ENCODE measurements around the gene PLEKHM3.
"Not testable (repeated sequence)": the region's sequence is repeated elsewhere in the genome, so short reads cannot be mapped to it uniquely, and the experiment has no call there.

Gene PLEKHM3

GRCh38 chr2:207950063-207950760 is 75.1 kb downstream of the PLEKHM3 start:
- DNase-seq: no peak

- not testable (repeated sequence) for DNase-seq
Observed at GRCh38 chr2:207949245-207949644, 76.1 kb downstream of the PLEKHM3 start.

- no peak for DNase-seq
Observed at GRCh38 chr2:207944979-207945600, 80.2 kb downstream of the PLEKHM3 start.

GRCh38 chr2:207944334-207944733 is 81.0 kb downstream of the PLEKHM3 start:
- DNase-seq: no peak

- DNase-seq: no peak
Observed at GRCh38 chr2:207939342-207940108, 85.8 kb downstream of the PLEKHM3 start.

GRCh38 chr2:207938886-207939285 is 86.4 kb downstream of the PLEKHM3 start:
- no peak for DNase-seq

- DNase-seq: no peak
Observed at GRCh38 chr2:207938415-207938814, 86.9 kb downstream of the PLEKHM3 start.

- no peak for DNase-seq
Observed at GRCh38 chr2:207937823-207938222, 87.5 kb downstream of the PLEKHM3 start.

DNA sequence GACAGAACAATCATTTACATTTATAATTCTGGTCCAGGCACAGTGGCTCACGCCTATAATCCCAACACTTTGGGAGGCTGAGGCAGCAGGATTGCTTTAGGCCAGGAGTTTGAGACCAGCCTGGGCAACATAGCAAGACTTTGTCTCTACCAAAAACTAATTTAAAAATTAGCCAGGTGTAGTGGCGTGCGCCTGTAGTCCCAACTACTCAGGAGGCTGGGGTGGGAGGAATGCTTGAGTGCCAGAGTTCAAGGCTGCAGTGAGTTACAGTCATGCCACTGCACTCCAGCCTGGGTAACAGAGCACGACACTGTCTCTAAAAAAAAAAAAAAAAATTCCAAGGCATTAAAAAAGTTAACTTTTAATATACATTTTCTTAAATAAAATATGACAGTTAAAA is 88.1 kb downstream of the PLEKHM3 start:
- no peak for DNase-seq

DNA sequence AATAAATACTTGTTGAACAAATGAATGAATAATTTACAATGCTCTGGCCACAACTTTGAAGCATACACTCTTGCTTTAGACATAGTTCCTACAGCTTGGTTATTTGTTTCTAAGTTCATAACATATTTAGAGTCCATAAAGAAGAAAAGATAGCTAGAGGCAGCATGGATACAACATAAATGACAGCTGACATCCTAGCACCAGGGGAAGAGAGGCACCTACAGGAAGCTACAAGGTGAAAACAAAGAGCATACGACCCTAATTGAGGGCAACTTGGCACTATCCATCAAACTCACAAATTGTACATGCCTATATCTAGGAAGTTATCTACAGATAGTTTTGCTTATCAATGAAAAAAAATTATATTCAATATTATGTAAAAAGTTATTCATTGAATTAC is 88.9 kb downstream of the PLEKHM3 start:
- DNase-seq: no peak

GRCh38 chr2:207935991-207936370 is 89.3 kb downstream of the PLEKHM3 start:
- no peak for DNase-seq

- DNase-seq: no peak
Observed at GRCh38 chr2:207935121-207935990, 90.0 kb downstream of the PLEKHM3 start.

- DNase-seq: no peak
Observed at GRCh38 chr2:207934720-207935119, 90.6 kb downstream of the PLEKHM3 start.

DNA sequence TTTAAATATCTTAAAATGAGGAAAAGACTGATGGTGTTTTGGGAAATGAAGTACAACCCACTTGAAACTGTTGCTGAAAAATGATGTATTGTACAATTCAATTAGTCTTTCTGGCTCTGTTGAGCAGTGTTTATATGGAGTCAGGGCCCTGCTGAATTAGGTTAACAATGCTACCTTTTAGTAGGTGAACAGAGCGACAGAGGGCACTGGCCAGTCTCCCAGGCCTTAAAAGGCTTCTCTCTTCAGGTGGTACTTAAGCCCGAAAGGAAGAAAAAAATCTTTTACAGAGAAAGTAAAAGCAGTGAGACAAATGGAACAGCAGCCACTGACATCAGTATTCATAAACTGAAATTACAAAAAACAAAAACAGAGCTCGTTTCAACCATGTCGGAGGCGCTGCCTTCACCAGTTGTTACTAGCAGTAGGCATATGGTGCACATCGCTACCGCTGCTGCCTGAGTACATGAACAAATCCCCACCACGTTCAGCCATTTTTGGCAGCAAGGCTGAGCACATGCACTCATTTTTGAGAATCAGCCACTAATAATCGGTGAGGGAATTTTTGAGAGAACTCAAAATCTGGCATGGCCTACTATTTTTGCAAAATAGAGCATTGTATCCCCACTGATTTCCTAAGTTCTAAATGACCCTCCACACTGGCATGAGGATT is 91.8 kb downstream of the PLEKHM3 start:
- no peak for DNase-seq

GRCh38 chr2:207932106-207932505 is 93.2 kb downstream of the PLEKHM3 start:
- DNase-seq: no peak

GRCh38 chr2:207930747-207931146 is 94.6 kb downstream of the PLEKHM3 start:
- no peak for DNase-seq

DNA sequence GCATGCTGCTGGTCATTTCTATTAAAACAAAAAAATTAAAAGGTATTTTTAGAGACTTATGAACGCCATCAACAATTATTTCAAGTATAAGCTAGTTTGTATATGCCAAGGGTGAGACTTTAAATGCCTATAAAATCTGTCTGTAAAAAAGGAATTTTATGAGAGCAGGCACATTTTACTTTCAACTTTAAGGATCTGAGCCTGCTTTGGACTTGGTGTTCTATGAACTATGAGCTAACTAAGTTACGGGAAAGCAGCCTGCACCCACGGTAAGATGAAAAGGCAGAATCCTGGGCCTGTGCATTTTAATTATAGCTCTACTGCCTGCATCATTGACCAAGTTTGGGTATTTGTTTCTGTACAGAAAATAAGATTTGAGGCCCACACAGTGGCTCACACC is 95.4 kb downstream of the PLEKHM3 start:
- no peak for DNase-seq

DNA sequence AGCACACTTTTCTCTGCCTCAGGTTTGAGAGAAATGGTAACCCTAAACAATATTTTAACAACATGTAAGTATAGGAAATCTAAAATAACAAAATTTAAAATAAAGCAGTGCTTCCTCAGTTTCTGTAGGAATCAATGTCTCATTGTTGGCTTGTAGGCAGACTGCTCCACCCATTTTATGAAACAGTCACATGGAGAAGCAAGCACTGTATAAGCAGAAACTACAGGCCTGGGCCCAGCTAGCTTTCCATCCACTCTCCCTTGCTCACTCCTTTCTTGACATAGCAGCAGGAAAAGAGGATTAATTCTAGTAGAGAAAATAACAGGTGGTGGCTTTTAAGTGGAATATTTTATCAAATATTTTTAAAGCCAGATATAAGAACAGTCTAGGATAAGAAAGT is 97.2 kb downstream of the PLEKHM3 start:
- DNase-seq: no peak

DNA sequence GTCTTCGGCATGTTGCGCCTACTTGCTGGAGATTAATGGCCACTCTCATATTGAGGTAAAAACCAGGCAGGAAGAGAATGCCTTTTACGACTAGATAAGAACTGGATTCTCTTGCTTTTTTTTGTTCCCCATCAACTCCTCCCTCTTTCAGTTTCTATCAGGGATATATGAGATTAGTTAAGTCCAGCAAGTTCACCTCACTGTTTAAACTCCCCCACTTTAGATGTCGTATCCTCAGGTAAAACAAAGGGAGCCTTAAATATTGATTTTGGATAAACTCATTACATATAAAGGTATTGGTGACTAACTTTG is 98.4 kb downstream of the PLEKHM3 start:
- DNase-seq: no peak

DNA sequence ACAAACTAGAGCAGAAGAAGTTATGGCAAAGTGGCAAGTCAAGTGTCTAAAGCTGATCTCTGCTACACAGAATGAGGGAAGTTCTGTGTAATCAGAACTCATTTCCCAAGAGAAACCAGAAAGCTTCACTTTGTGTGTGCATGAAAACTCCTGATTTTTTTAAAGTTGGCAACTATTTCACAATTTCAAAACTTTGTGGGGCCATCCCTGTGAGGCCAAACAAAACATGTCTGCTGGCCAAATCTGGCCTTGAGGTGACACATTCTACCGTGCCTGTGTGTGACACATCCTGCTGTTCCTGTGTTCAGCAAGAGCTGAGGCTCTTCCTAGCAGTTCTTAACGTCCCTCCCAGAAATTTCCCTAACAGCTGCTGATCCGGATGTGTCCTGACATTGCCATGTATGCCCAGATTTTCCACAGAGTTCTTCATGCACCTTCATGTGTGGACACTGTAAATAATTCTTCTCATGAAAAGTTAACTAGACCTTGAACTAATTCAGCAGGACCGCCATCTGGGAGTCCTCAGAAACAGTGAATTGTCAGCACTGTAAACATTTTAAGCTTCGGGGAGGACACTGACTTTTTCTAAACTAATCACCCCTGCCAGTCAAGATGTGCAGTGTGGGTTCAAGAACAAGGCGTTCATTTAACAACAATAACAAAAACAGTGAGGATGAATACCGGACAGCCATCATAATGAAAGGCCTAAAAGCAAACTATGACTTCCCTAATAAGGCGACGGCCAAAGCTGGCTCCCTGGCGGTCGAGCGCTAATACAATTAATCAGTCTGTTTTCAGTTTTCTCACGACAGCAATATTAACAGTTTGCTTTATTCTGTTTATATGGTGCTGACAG is 99.0 kb downstream of the PLEKHM3 start:
- no peak for DNase-seq

DNA sequence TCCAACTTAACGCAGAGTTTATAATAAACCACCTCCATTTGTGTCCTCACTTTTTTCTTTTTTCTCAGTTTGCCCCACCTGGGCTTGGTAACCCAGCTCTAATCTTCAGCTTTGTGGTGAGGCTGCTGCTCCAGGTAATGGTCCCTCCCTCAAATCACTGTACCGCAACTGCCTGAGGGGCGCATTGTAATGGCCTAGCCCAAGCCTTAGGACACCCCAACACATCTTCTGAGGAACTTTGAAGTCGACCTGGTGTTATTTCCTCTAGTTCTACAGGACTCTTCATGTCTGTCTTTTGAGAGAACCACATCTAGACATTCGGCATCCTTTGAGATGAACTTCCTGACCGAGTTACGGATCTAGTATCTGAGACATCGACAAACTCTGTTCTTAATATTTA is 99.7 kb downstream of the PLEKHM3 start:
- no peak for DNase-seq

DNA sequence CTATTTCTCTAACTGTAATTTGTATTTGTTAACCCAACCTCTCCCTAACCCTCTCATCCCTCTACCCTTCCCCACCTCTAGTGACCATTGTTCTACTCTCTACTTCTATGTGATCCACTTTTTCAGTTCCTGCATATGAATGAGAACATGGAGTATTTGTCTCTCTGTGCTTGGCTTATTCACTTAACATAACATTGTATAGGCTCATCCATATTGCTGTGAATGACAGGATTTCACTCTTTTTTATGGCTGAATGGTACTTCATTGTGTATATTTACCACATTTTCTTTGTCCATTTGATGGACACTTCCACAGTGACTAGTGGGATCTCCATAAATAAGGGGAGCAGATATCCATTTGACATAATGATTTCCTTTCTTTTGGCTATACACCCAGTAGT is 103.7 kb downstream of the PLEKHM3 start:
- no peak for DNase-seq

All from stimulated activated CD4-positive, alpha-beta T cell treated with anti-CD3 and anti-CD28 coated beads, Interleukin-15, amount 100 ng/mL, for 24 hours (primary cell).